NCI-H1092 treated with DMSO at 0.1 percent for 48 hours (cell line): ENCODE measurements around the gene MTRF1.
"Not testable (repeated sequence)": the region's sequence is repeated elsewhere in the genome, so short reads cannot be mapped to it uniquely, and the experiment has no call there.

ENCODE experiments used
- DNase-seq: peaks from one replicate; lab custom pipeline; 2025; lab: John Stamatoyannopoulos, UW

Gene MTRF1

GRCh38 chr13:41177616-41178015 lies 85.8 kb downstream of the MTRF1 start:
- no peak for DNase-seq

GRCh38 chr13:41175576-41175975 lies 87.8 kb downstream of the MTRF1 start:
- DNase-seq, result not testable (repeated sequence)
